Tibial nerve (tissue), 4 donors: ENCODE data around the gene AUTS2.

Source experiments
- EP300 ChIP-seq, 2 donors: sonication (generic); formaldehyde crosslinking; IDR thresholded peaks; one replicate each; pipeline ENCODE4 v1.6.1; 2017; ENCODE audit warnings: antibody characterized with exemption in 2 of 2, mild to moderate bottlenecking in 1 of 2
- POLR2A ChIP-seq, 2 donors: fragments of 450-650 bp; IDR thresholded peaks; one replicate each; pipeline ENCODE4 v1.6.1; 2017; ENCODE audit warnings: antibody characterized with exemption in 2 of 2, mild to moderate bottlenecking in 2 of 2, moderate library complexity in 2 of 2
- TF ChIP-seq, protein P1 (sequence below), 5 experiments: fragments of 200-600 bp in 3 of 5; fragments of 450-650 bp in 2 of 5; sonication (generic) in 3 of 5; IDR thresholded peaks; one replicate each; pipeline ENCODE4 v1.5.1; 2016 to 2019; ENCODE audit warnings: antibody characterized with exemption in 5 of 5, mild to moderate bottlenecking in 3 of 5, moderate library complexity in 2 of 5

DNA sequence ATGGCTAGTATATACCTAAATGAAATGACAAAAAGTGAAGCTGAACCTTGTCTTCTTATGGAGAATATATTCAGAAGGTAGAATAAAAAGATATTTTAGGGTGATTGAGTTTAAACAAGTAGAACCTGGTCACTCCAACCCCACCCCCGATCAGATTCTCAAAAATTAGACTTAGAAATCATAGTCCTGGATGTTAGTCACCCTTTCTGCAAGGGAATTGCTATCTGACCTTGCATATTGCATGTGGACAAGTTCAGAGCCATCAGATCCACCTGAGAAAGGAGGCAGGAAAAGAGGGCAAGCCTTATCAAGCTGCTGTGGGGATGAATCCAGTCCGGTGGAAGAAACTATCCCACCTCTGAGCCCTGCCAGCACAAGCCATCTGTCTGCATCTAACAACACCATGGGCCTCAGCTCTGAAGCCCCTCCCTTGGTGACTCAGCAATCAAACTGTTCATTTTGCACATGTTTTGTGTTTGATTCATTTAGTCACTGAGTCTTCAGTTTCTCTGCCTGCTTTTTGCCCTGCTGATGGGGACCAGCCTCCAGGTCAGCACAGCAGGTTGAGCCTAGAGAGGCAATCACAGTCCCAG, 727.3 kb downstream of the AUTS2 start:
- TF ChIP-seq EP300 (IDR thresholded peaks at IDR 0.05) (no peak), POLR2A (IDR thresholded peaks at IDR 0.05) (no peak)
- TF ChIP-seq, protein P1, sequence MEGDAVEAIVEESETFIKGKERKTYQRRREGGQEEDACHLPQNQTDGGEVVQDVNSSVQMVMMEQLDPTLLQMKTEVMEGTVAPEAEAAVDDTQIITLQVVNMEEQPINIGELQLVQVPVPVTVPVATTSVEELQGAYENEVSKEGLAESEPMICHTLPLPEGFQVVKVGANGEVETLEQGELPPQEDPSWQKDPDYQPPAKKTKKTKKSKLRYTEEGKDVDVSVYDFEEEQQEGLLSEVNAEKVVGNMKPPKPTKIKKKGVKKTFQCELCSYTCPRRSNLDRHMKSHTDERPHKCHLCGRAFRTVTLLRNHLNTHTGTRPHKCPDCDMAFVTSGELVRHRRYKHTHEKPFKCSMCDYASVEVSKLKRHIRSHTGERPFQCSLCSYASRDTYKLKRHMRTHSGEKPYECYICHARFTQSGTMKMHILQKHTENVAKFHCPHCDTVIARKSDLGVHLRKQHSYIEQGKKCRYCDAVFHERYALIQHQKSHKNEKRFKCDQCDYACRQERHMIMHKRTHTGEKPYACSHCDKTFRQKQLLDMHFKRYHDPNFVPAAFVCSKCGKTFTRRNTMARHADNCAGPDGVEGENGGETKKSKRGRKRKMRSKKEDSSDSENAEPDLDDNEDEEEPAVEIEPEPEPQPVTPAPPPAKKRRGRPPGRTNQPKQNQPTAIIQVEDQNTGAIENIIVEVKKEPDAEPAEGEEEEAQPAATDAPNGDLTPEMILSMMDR (IDR thresholded peaks at IDR 0.05): no peak
